Measurements from ENCODE around the gene TSKU. TPM values are rescaled to one million over a fixed set of nuclear protein-coding genes. Genes with fewer than 3 reads are reported as not detected.

The TSKU gene, protein sequence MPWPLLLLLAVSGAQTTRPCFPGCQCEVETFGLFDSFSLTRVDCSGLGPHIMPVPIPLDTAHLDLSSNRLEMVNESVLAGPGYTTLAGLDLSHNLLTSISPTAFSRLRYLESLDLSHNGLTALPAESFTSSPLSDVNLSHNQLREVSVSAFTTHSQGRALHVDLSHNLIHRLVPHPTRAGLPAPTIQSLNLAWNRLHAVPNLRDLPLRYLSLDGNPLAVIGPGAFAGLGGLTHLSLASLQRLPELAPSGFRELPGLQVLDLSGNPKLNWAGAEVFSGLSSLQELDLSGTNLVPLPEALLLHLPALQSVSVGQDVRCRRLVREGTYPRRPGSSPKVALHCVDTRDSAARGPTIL
- 18.3 and 20.7 TPM in 2 replicates for polyA plus RNA-seq (2012; rRNA removed)
- polyA plus RNA-seq (2012; cell fraction: cytosol; rRNA removed) = 8.1 and 14.3 TPM in 2 replicates
- 8.7 TPM in 2 replicates for polyA plus RNA-seq (2012; cell fraction: nucleus; rRNA removed)

GRCh38 chr11:76783294-76783895 lies at the start of gene TSKU:
Gene TSKU (plus strand): TSS chr11:76783356. CDS start chr11:76795617, 12,261 bp downstream.
- no peaks in the 10 kb centered on the region for H3F3A ChIP-seq (replicated peaks; ENCODE audit: insufficient read depth)
- peak within 1 kb of the TSS; percentile 63 to 97 for H3K27ac ChIP-seq (ENCODE audit: low read depth in 2 of 2, low read length in 1 of 2)
- H3K4me3 ChIP-seq (ENCODE audit: low read depth in 2 of 2, low read length in 1 of 2) = peak within 1 kb of the TSS; percentile 90 to 93
- H3K9me3 ChIP-seq = no peaks in the 10 kb centered on the region
- peaks cover 41% of the 10 kb centered on the region for H4K20me1 ChIP-seq (ENCODE audit: insufficient read depth)
- H3K36me3 ChIP-seq (replicated peaks in 1 of 2; ENCODE audit: control insufficient read depth in 1 of 2, insufficient read depth in 2 of 2, low read length in 1 of 2) = no peaks in the 10 kb centered on the region
- TF ChIP-seq JUND (IDR thresholded peaks at IDR 0.05) (no peak), FOSL2 (IDR thresholded peaks at IDR 0.05; ENCODE audit: borderline replicate concordance, low read depth) (no peak), NFIC (IDR thresholded peaks at IDR 0.05; ENCODE audit: borderline replicate concordance) (no peak), GATA2 (CRISPR knock-in tag; IDR thresholded peaks at IDR 0.05) (no peak), SMC3 (IDR thresholded peaks at IDR 0.05; ENCODE audit: low read depth, low read length) (no peak), MXI1 (IDR thresholded peaks at IDR 0.05; ENCODE audit: low read depth, low read length) (peak; percentile 0), MEF2A (IDR thresholded peaks at IDR 0.05; ENCODE audit: borderline replicate concordance, low read depth) (no peak), EZH2phosphoT487 (IDR thresholded peaks at IDR 0.05; ENCODE audit: borderline replicate concordance, low read depth) (no peak), SIN3A (IDR thresholded peaks at IDR 0.05; ENCODE audit: borderline replicate concordance, low read depth, low read length) (peak; percentile 2; the same call in 1 of the 2 replicates), FOXM1 (IDR thresholded peaks at IDR 0.05; ENCODE audit: low read depth) (no peak), RCOR1 (IDR thresholded peaks at IDR 0.05; ENCODE audit: low read length) (no peak), FOXJ3 (CRISPR knock-in tag; IDR thresholded peaks at IDR 0.05) (no peak), TEAD4 (IDR thresholded peaks at IDR 0.05; ENCODE audit: borderline replicate concordance, insufficient read depth) (0 out of 2 replicates have a peak, but pooled peaks have one; percentile 3)
- TF ChIP-seq, protein P1, sequence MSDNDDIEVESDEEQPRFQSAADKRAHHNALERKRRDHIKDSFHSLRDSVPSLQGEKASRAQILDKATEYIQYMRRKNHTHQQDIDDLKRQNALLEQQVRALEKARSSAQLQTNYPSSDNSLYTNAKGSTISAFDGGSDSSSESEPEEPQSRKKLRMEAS (IDR thresholded peaks at IDR 0.05; ENCODE audit: low read depth) = peak; percentile 76; the same call in 1 of the 2 replicates
- TF ChIP-seq, protein P2, sequence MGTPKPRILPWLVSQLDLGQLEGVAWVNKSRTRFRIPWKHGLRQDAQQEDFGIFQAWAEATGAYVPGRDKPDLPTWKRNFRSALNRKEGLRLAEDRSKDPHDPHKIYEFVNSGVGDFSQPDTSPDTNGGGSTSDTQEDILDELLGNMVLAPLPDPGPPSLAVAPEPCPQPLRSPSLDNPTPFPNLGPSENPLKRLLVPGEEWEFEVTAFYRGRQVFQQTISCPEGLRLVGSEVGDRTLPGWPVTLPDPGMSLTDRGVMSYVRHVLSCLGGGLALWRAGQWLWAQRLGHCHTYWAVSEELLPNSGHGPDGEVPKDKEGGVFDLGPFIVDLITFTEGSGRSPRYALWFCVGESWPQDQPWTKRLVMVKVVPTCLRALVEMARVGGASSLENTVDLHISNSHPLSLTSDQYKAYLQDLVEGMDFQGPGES (IDR thresholded peaks at IDR 0.05; ENCODE audit: low read depth, low read length) = no peak
- TF ChIP-seq, protein P3, sequence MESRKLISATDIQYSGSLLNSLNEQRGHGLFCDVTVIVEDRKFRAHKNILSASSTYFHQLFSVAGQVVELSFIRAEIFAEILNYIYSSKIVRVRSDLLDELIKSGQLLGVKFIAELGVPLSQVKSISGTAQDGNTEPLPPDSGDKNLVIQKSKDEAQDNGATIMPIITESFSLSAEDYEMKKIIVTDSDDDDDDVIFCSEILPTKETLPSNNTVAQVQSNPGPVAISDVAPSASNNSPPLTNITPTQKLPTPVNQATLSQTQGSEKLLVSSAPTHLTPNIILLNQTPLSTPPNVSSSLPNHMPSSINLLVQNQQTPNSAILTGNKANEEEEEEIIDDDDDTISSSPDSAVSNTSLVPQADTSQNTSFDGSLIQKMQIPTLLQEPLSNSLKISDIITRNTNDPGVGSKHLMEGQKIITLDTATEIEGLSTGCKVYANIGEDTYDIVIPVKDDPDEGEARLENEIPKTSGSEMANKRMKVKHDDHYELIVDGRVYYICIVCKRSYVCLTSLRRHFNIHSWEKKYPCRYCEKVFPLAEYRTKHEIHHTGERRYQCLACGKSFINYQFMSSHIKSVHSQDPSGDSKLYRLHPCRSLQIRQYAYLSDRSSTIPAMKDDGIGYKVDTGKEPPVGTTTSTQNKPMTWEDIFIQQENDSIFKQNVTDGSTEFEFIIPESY (IDR thresholded peaks at IDR 0.05; ENCODE audit: borderline replicate concordance, low read depth) = no peak
- TF ChIP-seq, protein P4, sequence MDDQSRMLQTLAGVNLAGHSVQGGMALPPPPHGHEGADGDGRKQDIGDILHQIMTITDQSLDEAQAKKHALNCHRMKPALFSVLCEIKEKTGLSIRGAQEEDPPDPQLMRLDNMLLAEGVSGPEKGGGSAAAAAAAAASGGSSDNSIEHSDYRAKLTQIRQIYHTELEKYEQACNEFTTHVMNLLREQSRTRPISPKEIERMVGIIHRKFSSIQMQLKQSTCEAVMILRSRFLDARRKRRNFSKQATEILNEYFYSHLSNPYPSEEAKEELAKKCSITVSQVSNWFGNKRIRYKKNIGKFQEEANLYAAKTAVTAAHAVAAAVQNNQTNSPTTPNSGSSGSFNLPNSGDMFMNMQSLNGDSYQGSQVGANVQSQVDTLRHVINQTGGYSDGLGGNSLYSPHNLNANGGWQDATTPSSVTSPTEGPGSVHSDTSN (IDR thresholded peaks at IDR 0.05) = no peak
- no peaks in the 10 kb centered on the region for H3K27me3 ChIP-seq (ENCODE audit: insufficient read depth)
- WGBS (ENCODE audit: low lambda C conversion rate) = 0% methylated on average over 2 of the region's 76 CpGs
- peak within 1 kb of the TSS; percentile 84 for H2AFZ ChIP-seq (ENCODE audit: low read depth)
- POLR2A ChIA-PET = interaction anchor here (0.6 to 1.0 kb wide), 4 partner anchors 10 to 290 kb away, joined by 4 read pairs; no protein-coding TSS in a partner anchor
- CTCF ChIA-PET = interaction anchor here (1.4 to 3.0 kb wide), 4 partner anchors 13 to 136 kb away, joined by 4 to 18 read pairs (median 10); no protein-coding TSS in a partner anchor
- no peaks in the 10 kb centered on the region for H3K9me2 ChIP-seq
- H3K79me2 ChIP-seq (ENCODE audit: insufficient read depth) = peaks cover 46% of the 10 kb centered on the region
- DNase-seq = no peak
- peaks cover 18 to 62% of the 10 kb centered on the region in 2 experiments; a peak in 3 of 4 replicates for H3K4me1 ChIP-seq (ENCODE audit: control insufficient read depth in 1 of 2, insufficient read depth in 2 of 2, low read depth in 1 of 2, low read length in 1 of 2)
- H3K4me2 ChIP-seq = peak within 1 kb of the TSS; percentile 84
- H3K9ac ChIP-seq = peak within 1 kb of the TSS; percentile 94

Measured in SK-N-SH (cell line).